ENCODE data around the gene GDPGP1.
"Not testable (repeated sequence)": the region's sequence is repeated elsewhere in the genome, so short reads cannot be mapped to it uniquely, and the experiment has no call there.

GDPGP1 gene

GRCh38 chr15:90261811-90262210 is 27.8 kb downstream of the GDPGP1 start:
- DNase-seq (ENCODE audit: low read depth) = no peak

DNA sequence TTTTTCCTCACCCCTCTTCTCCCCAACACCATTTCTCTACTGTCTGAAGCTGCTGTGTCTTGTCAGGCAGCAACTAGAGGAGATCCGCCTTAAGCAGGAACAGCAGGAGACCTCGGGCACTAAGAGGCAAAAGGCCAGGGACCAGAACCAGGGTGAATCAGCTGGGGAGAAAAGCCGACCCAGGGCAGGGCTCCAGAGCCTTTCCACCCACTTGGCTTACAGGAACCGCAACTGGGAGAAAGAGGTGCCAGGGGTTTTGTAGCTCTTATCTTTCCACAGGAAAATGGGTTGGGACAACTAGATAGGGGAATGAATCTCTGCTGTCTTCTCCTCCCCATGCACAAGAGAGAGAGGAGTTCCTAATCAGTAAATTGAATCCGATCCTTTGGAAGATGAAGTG is 28.4 kb downstream of the GDPGP1 start:
- no peak for DNase-seq (ENCODE audit: low read depth)

GRCh38 chr15:90264671-90265070 is 30.7 kb downstream of the GDPGP1 start:
- DNase-seq (ENCODE audit: low read depth) = no peak

- DNase-seq (ENCODE audit: low read depth) = peak; percentile 87
Measured at GRCh38 chr15:90265271-90266060, 31.5 kb downstream of the GDPGP1 start, which contains the start of gene NGRN. NGRN (plus strand) TSS chr15:90265672; CDS start chr15:90265713, 41 bp downstream.

DNA sequence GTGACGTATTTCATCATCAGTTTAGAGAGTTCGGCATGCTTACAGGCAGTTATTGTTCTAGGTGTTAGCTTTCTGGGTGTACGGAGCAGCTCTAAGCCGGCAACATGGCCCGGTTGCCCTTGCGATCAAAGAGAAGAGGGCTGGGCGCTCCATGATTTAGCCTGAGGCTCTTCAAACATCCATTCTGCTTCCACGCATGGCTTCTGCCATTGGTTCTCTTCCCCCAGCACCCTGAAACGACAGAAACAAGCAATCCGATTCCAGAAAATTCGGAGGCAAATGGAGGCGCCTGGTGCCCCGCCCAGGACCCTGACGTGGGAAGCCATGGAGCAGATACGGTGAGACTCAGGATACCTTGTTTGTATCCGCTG is 32.0 kb downstream of the GDPGP1 start:
- DNase-seq (ENCODE audit: low read depth) = peak; percentile 31

GRCh38 chr15:90266485-90266884 is 32.5 kb downstream of the GDPGP1 start:
- DNase-seq (ENCODE audit: low read depth) = no peak

DNA sequence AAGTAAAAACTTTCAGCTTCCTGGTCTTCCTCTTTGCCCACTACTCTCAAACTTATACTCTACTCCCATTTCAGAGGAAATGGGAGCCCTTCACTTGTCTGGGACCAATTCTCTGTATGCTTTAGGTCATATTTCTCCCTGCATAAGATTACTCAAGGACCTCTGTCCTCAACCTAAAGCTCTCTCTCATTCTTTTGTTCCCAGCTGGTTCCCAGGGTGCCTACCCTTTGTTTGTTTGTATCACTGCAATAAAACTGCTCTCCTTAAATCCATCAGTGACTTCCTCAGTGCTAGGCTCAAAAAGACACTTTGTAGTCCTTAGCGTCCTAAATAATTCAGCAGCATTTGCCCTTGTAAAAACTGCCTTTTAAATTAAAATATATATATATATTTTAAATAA is 34.4 kb downstream of the GDPGP1 start:
- no peak for DNase-seq (ENCODE audit: low read depth)

DNA sequence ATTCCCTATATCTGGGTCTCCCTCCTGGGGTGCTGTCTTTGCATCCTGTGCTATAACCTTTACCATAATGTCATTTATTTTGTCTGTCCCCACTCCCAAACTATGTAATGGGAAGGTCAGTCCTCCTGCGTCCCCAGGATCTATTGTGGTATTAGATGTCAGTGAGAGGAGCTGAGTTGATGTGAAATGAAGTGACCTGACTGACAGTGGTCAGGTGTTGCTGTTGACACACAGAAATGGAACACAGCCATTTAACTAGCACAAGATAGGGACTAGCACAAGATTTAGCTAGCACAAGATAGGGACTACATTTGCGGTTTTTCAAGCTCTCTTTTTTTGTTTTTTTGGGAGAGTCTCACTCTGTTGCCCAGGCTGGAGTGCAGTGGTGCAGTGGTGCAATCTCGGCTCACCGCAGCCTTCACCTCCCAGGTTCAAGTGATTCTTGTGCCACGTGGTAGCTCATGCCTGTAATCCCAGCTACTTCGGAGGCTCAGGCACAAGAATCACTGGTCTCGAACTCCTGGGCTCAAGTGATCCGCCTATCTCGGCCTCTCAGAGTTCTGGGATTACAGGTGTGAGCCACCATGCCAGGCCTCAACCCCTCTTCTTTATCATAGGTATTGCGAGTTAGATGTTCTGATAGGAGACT is 36.6 kb downstream of the GDPGP1 start:
- no peak for DNase-seq (ENCODE audit: low read depth)

DNA sequence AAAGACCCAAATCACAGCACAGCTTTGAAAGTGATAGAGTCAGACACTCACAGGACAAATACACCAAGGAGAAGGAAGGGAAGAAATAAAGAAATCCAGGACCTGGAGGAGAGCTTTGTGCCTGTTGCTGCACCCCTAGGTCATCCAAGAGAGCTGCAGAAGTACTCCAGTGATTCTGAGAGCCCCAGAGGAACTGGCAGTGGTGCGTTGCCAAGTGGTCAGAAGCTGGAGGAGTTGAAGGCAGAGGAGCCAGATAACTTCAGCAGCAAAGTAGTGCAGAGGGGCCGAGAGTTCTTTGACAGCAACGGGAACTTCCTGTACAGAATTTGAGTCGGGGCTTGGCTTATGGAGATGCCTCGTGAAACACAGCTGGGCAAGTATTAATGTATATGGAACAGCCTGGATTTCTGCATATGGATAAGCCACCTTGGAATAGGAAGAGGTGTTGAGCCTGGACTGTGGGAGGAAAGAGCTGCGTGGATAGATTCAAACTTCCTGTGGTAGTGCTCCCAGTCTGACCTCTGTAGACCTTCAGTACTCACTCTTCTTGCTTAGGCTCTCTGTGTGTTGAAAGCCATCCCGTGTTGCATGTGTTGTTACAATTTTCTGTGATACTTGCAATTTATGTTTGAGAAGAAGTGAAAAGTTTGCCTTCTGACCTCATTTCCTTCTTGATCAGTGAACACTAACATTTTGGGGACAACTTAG is 37.6 kb downstream of the GDPGP1 start:
- no peak for DNase-seq (ENCODE audit: low read depth)

DNA sequence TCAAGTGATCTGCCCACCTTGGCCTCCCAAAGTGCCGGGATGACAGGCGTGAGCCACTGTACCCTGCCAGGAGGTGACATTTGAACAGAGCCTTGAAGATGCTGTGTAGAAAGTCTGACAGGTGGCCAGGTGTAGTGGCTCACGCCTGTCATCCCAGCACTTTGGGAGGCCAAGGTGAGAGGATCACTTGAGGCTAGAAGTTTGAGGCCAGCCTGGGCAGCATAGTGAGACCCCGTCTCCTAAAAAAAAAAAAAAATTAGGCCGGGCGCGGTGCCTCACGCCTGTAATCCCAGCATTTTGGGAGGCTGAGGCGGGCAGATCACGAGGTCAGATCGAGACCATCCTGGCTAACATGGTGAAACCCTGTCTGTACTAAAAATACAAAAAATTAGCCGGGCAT is 44.5 kb downstream of the GDPGP1 start:
- not testable (repeated sequence) for DNase-seq (ENCODE audit: low read depth)

DNA sequence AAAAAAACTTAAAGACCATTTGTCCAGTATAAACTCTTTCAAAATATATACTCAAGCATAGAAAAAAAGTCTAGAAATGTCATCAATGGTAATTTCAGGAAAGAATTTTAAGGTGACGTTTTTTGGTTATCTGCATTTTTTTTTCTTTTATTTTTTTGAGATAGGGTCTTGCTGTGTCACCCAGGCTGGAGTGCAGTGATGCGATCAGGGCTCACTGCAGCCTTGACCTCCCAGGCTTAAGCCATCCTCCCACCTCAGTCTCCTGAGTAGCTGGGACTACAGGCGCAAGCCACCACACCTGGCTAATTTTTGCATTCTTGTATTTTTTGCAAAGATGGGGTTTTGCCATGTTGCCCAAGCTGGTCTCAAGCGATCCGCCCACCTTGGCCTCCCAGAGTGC is 46.7 kb downstream of the GDPGP1 start:
- not testable (repeated sequence) for DNase-seq (ENCODE audit: low read depth)

DNA sequence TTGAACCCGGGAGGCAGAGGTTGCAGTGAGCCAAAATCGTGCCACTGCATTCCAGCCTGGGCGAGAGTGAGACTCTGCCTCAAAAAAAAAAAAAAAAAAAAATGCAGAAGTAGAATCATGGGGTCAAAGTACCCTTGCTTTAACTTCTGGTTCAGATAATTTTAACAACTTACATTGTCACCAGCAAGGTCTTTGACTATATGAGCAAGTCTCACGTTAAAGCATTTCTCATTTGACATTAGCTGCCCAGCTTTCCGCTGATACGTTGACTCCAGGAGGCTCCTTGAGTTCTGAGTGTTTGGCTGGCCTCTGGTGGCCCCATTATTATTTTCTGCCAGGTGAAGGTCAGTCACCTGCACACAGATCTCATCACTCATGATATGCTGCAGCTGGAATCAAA is 47.6 kb downstream of the GDPGP1 start:
- DNase-seq (ENCODE audit: low read depth) = not testable (repeated sequence)

DNA sequence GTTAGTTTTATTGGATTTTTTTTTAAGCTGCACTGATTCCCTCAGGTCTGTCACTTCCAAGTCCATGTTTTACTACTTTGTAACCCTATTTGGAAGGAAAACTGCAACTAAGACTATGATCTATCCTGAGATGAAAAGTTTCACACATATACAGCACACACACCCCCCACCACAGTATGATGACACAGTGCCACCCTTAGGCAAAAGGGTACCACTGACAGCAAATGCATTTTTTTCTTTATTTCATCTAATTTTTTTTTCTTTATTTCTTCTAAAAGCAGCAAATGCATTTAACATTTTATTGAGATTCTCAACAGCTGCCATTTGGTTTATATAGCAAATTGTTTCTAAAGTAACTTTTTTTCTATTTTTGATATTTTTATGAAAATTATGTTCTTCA is 52.7 kb downstream of the GDPGP1 start:
- DNase-seq (ENCODE audit: low read depth) = no peak

GRCh38 chr15:90287101-90287500 is 53.1 kb downstream of the GDPGP1 start:
- no peak for DNase-seq (ENCODE audit: low read depth)

- no peak for DNase-seq (ENCODE audit: low read depth)
Measured at GRCh38 chr15:90287946-90288345, 53.9 kb downstream of the GDPGP1 start.

- DNase-seq (ENCODE audit: low read depth) = no peak
Measured at GRCh38 chr15:90291679-90292356, 57.8 kb downstream of the GDPGP1 start.

DNA sequence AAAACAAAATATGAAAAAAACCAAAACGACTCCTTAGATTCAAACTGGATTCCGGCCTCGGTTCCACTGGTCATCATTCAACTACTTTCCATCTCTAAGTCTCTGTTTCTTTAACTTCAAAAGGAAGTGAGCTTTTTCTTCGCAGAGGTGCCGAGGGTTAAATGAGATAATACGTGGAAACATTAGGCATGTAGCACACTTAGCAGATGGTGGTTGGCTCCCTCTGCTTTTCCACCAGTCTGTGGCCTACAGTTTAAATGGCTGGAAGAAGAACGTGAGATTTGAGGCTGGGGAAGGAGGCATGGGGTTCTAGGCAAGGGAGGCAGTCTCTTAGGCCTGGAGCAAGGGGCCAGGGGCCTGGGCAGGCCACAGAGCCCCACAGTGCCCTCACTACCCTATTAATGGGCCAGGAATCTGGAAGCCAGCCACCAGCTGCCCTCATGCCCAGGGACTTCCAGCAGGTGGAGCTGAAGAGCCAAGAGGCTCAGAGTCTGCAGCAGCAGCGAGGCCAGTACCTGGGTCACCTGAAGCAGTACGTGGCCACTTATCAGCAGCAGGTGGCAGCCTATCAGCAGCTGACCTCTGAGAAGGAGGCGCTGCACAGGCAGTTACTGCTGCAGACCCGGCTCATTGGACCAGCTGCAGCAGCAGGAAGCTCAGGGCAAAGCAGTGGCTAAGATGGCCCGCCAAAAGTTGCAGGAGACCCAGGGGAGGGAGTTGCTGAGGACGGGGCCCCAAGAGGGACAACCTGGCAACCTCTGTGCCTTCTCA is 59.2 kb downstream of the GDPGP1 start:
- peak; percentile 55 for DNase-seq (ENCODE audit: low read depth)

GRCh38 chr15:90294159-90294558 is 60.1 kb downstream of the GDPGP1 start:
- DNase-seq (ENCODE audit: low read depth) = no peak

GRCh38 chr15:90294601-90295269 is 60.7 kb downstream of the GDPGP1 start:
- DNase-seq (ENCODE audit: low read depth) = no peak

GRCh38 chr15:90295270-90295648 is 61.2 kb downstream of the GDPGP1 start:
- no peak for DNase-seq (ENCODE audit: low read depth)

Measured in stimulated activated CD8-positive, alpha-beta memory T cell treated with anti-CD3 and anti-CD28 coated beads, Interleukin-4, amount 100 ng/mL, for 24 hours (primary cell).